Measurements from ENCODE around the gene NPEPL1.

The NPEPL1 gene

DNA sequence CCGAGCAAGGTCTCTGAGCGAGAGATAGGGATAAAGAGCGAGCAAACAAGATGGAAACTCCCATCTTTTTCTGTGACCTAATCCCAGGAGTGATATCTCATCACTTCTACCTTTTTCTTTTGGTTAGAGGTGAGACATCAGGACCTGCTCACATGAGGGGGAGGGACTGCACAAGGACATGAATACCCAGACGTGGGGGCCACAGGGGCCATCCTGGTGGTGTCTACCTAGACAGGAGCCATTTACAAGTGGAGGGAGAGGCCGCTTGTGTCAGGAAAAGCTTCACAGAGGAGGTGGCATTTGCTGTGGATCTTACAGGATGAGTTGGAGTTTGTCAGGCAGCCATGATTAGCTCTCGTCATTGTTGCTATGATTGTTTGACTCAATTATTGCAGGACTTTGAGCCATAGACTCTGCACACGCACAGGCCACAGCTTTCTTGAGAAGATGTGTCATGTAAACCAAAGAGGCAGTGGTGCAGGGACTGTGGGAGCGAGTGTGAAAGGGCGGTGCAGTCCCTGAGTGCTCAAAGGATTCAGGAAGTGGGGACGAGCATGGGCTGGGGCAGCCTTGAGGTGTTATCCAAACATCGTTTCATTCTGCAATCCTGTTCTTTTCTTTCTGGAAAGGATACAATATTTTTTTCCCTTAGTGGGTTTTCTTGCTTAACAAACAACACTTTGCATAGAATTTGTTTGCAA lies 7.7 kb downstream of the NPEPL1 start:
- H3K4me3 ChIP-seq (ENCODE audit: low read depth, low read length): no peak overlapping the region

DNA sequence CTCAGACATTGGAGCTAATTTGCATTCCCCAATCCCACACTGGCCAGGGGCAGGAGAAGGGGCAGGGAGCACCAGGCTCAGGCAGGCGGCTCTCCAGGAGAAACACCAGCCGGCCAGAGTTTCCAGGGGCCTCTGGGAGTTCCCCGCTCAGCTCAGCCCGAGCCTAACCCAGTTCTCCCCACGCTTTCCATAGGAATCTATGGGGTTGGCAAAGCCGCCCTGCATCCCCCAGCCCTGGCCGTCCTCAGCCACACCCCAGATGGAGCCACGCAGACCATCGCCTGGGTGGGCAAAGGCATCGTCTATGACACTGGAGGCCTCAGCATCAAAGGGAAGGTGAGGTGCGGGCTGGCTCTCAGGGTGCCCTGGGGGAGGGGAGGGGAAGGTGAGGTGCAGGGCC lies 8.2 kb downstream of the NPEPL1 start:
- no peak overlapping the region for H3K4me3 ChIP-seq (ENCODE audit: low read depth, low read length)

DNA sequence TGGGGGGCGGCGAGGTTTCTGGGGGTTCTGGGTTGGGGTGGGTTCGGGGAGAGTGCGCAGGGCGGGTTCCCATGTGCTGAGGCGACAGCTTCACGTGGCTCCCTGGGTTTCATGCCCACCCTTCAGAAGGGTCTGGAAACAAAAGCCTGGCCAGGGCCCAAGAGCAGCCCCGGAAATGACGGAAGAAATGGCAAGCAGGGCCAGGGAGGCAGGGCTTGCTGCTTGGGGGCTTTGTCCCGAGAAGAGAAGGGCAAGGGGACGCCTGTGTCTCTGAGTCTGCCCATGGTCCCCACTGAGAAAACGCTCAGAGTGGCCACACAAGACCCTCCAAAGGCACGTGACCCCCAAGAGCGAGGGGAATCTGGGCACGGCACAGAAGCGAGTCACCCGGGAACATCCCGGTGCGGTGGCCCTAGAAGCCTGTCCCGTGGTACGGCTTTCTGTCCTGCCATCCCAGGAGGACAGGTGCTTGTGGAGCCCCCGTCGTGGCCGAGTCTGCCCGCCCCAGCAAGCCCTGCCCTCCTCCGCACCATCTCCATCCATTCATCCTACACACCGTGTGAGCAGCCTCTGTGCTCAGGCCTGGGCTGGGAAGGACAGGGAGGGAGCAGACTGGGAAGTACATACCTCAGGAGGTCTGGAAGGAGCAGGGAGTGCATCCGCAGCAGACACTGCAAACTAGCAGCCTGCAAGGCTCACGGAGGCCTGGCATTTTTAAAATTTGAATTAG lies 9.0 kb downstream of the NPEPL1 start:
- H3K4me3 ChIP-seq (ENCODE audit: low read depth, low read length): no peak overlapping the region

DNA sequence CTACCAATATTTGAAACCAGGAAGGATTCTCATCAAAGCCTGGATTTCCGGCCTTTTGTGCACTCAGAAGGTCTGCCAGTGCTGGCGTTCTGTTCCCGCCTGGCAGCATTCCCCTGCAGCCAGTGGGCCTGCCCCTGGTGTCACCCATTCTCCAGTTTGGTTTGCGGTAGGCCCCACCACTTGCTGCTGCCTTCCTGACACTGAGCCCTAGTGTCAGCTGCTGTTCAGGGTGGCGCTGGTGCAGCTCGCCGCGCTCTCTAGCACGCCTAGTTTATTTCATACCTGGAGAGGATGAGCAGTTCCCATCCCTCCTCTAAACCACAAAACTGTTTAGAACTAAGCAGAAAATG lies 9.5 kb downstream of the NPEPL1 start:
- no peak overlapping the region for H3K4me3 ChIP-seq (ENCODE audit: low read depth, low read length)

DNA sequence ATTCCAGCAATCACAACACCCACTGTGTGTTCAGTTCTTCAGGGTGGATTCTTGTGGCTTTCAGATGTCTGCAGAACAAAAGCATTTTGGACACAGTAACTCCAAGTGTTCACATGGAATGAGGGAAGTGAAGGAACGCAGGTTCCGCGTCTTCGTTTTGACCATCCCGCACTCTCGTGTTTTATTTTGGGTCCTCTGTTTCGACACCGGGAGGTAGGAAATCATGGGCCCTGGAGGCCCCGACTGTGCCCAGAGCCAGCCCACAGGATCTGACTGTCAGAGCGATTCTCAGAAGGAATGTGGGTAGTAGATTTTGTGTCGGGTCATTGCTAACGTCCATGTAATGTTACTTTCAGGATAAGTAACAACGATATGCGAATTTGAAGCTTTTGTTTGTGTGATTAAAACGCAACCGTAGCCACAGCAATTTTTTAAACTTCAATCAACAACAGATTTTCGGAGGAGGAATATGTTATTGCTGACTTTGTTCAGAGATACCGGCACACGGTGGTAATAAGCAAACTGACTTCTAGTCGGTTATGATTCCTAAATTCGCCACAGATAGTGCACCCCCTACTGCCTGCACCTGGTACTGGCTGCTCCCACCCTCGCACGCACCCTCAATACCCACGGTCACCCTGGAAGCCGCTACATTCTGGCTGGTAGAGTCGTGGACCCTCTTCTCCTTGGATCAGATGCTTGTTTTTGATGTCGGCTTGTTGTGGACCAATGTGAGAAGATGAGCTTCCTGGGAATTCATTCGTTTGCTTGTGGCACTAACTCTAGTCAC lies 10.5 kb downstream of the NPEPL1 start:
- H3K4me3 ChIP-seq (ENCODE audit: low read depth, low read length): no peak overlapping the region

DNA sequence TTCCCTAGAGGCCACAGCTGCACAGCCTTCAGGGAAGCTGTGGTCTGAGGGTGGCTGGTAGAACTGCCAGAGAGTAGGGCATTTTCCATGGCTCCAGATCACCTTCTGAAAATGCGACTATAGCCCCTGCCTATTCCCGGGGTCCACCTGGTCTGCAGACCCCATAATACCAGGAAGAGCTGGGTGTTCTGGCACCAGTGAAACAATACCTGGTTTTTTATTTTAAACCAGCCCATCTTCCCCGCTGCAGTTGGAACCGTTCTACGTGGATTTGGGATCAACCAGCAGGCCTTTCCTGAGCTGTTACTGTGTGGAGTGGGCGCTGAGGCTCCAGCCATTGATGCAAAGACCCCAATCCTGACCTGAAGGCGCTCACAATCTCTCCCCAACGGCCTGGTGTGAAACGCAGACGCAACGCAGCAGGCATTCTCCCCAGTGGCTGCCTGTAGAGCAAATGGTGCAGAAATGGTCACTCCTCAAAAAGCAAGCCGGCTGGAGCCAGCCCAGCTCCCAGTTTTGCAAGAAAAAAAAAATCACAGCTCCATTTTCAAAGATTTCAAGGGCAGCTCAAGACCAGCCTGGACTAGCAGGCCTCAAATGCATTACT lies 11.3 kb downstream of the NPEPL1 start:
- no peak overlapping the region for H3K4me3 ChIP-seq (ENCODE audit: low read depth, low read length)

DNA sequence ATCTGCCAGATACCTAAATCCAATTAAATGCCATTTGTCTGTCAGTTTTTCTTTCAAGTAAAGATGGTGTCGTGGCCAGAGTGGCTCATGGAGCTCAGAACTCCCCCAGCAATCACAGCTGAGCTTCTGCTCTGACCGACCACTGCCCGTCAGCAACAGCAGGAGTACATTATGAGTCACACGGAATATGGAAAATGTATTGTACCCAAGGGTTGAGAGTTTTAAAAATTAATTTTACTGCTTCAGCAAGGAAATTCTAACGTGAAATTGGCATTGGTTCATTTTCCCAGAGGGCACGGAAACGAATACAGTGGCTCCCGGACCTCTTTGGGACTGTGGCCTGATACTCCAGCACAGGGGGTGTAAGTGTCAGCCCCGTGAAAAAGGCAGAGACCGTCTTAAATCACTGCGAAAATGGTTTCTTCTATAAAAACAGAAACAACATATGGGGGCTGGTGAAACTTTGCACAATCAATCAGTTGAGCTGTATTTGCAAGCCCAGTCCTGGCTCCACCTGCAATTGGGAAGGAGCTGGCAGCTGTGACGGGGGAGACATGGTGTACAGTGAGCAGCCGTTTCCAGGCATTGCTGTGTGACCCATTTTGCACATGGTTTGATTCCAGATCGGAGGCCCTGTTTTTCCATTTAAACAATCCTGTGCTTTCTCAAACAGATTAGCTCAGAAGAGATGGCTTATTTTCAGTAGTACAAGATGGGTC lies 12.8 kb downstream of the NPEPL1 start:
- H3K4me3 ChIP-seq (ENCODE audit: low read depth, low read length): no peak overlapping the region

DNA sequence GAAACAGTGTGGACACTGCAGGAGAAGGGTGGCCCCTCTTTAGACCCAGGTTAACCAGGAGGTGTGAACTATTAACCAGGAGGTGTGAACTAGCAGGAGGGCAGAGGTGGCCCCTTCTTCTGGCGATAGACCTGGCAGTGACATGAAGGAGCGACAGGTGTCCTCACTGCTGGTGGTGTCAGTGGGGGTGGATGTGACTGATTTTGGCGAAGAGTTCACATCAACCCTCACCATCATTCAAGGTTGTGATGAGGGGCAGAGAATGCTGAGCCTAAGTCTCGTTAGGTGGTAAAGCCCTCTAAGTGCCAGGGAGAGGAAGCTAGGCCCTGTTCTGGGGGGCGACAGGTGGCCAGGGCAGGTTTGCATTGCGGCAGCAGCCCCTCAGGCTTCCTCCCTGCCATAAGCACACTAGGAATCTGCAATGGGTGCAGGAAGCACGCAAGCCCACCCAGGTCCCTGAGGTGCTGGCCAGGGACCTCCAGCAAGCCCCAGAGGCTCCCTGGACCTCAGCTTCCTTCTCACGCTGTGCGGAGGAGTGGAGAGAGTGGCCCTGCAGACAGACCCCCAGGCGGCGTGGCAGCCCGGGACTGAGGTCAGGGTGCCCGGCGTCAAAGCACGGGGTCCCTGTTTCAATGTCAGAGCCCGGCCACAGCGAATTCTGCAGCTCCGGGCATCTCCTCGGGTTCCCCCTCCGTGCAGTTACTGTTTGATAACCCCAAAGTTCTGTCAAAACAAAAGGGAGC lies 13.7 kb downstream of the NPEPL1 start:
- no peak overlapping the region for H3K4me3 ChIP-seq (ENCODE audit: low read depth, low read length)

DNA sequence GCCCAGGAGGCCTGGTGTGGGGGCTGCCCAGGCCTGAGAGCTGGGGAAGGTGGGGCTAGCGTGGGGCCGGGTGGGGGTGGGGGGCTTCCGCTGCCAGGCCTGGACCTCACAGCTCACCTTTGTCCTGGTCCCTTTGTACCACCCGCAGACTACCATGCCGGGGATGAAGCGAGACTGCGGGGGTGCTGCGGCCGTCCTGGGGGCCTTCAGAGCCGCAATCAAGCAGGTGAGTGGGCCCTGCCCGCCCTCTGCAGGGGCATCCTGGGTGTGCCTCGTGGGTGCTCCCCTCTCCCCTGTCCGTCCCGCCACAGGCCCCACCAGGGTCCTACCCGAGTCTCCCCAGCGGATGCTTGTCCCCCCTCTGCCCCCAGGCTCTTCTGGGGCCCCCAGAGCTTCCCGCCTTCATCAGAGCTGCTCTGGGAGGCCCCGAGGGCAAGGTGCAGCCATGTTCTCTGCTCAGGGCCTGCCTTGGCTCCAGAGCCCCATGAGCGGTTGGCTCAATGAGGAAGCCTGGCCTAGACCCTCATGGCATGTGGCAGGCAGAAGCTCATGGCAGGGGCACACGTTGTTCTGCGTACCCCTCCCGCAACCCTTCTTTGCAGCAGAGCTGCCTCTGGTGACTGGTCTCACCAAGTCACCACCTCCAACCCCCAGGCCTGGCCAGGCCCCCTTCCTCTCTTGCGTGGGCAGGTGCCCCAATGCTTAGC lies 14.5 kb downstream of the NPEPL1 start:
- H3K4me3 ChIP-seq (ENCODE audit: low read depth, low read length): no peak overlapping the region

DNA sequence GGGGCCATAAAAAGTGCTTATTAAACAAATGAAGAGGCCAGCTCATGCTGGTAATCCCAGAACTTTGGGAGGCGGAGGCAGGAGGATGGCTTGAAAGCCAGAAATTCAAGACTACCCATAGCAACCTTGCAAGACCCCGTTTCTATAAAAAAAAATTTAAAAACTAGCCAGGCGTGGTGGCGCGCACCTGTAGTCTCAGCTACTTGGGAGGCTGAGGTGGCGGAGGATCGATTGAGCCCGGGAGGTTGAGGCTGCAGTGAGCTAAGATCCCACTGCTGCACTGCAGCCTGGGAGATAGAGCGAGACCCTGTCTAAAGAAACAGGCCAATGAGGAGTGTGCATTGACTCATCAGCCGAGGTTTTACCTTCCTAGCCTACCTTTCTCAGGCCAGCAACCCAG lies 15.2 kb downstream of the NPEPL1 start:
- no peak overlapping the region for H3K4me3 ChIP-seq (ENCODE audit: low read depth, low read length)

DNA sequence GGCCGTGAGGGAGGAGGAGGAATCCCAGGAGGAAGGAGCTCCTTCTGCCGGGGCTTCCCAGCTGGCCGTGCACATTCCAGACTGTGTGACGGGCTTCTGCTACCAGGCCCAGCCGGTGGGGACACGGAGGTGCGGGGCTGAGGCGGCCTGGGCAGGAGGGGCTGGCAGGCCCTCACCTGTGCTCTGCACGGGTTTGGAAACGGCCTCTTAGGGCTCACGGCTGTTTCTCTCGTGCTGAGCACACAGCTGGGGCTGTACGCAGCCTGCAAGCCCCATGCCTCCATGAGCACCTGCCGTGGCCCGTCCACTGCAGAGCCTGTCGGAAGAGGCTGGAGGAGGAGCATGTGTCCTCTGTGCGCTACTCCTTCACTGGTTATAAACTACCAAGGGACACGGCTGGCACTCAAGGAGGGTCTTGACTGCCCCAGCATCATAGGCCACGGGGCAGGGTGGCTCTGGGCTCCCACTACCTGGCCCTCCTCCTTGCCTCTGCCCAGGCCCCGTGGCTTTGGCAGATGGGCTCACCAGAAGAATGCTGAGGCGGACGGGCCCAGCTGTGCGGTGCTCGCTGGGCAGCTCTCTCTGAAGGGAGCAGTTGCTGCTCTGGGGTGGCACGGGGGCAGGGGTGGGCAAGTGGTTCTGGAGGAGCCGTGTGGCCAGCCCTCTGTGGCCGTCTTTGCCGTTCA lies 15.8 kb downstream of the NPEPL1 start:
- no peak overlapping the region for H3K4me3 ChIP-seq (ENCODE audit: low read depth, low read length)

DNA sequence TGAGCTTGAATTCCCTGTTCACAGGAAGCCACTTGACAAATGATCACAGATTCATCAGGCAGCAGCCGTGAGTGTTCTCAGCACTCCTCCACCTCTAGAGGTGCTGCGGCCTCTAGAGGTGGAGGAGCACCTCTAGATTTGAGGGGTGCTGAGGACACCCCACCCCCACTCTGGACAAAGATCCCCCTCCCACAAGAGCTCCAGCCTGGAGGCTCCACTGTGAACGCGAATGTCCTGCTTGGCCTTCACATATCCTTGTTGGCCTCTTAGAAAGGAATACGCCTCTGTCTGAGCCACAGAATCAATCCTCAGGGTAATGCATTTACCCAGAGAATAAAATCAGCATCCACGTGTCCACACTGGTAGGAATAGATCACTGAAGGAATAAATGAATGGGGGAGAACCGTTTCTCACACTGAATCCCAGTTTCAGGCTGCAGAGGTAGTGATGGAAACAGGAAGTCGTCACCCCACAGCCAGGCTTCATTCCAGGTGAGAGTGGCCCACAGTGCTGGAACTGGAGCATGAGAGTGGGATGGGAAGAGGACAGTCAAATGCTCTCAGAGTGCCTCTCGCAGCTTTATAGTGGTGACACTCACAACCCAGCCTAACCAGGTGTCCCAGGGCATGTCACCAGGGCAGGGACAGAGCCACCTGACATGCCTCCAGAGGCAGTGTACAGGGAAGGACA lies 16.6 kb downstream of the NPEPL1 start:
- no peak overlapping the region for H3K4me3 ChIP-seq (ENCODE audit: low read depth, low read length)

DNA sequence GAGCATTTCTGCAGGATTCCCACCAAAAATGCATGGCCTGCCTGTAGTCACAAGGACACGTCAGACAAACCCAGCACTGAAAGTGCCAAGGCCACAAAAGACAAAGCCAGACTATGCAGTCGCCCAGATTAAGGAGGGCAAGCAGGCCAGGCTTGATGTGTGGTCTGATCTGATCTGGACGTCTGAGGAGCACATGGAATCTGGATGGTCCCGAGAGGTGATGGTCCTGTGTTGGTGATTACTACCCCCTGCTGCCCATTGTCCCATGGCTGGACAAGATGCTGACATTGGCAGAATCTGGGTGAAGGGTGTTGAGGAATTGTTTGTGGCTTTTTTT lies 17.1 kb downstream of the NPEPL1 start:
- H3K4me3 ChIP-seq (ENCODE audit: low read depth, low read length): no peak overlapping the region

DNA sequence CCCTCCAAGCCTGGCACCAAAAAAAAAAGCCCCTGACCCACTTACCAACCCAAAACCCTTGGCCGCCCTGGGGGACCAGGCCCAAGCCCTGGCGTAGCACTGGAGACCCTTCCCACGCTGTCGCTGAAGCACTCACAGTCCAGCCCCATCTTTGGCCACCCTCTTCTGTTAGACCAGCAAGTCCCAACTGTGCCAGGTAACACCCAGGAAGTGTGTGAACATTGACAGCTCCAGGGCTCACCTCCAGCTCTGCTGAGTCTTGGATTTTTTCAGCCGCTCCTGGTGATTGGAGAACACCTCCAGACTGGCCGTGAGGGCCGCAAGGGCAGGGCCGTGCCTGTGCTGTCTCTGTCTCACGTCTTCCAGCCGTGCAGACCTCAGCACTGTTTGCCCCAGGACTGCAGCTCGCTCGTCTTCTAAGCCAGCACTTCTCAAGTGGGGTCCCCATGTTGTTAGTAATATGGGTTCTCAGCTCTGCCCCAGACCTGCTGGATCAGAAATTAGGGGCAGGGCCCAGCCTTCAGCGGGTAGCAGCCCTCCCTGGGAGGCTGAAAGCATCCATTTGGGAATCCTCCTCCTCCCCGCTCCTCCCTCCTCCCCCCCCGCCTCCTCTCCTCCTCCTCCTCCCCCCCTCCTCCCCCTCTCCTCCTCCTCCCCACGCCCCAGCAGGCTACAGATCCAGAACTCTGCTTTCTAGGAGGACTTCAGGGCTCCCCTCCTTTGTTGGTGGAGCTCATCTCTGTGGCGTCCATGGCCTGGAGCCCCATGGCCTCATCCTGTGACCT lies 18.1 kb downstream of the NPEPL1 start:
- no peak overlapping the region for H3K4me3 ChIP-seq (ENCODE audit: low read depth, low read length)

DNA sequence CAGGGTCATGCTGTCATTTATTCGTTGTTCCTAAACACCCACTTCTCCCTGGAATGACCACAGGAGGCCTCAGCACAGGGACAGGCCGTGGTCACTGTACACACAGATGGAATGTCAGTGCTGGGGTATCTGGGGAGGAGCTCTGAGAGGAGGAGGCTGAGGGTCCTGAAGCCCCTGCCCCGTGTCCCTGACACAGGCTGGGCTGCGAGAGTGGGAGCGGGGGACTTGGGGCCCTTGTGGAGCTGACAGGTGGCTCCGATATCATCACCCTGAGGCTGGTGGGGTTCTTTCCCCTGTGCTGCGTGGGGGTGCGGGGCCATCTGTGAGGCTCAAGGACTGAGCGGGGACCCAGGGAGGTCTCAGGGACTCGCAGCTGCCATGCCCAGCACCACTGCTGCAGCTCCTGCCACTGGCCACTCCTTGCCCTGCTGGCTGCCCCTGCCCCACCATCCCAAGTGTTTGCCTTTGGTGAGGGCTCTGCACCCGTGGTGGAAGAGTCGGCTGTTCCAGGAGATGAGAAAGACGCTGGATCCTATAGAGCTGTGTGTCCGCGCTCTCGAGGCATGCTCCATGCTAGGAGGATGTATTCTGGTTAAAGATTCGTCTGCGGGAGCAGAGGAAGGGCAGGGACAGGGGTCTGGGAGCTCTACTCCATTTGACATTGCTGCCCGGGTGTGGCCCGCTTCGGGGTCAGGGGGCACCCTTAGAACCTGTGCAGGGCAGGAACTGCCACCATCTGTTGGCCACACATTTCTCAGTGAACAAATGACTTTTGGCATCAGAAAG lies 18.9 kb downstream of the NPEPL1 start:
- no peak overlapping the region for H3K4me3 ChIP-seq (ENCODE audit: low read depth, low read length)

DNA sequence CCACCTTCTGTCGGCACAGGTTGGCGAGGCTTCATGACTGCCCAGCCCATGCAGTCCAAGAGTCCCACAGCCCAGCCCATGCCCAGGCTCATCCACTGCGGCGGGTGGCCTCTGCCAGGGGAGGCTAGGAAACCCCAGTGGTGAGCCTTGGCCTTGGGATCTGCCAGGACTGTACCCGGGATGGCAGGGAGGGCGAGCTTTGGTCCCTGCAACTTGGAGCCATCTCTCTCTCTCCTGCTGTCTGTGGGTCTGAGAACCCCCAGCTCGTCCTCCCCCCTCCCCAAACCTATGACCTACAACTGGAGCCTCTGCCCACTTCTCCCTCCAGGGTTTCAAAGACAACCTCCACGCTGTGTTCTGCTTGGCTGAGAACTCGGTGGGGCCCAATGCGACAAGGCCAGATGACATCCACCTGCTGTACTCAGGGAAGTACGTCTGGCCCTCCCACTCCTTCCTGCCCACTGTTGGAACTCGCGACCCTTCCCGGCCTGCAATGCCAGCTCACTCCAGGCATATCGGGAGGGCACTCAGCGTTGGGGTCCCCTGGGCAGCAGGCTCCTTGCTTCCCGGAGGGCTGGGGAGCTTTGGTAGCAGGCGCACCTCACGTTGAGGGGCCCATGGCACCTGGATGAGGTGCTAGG lies 19.7 kb downstream of the NPEPL1 start:
- H3K4me3 ChIP-seq (ENCODE audit: low read depth, low read length): no peak overlapping the region

All from iPS-11a (cell line).